Measurements from ENCODE around the gene CHRD.

Gene CHRD

GRCh38 chr3:184439096-184439495, 59.2 kb downstream of the CHRD start:
- H3K27me3 ChIP-seq (ENCODE audit: low read depth, low read length): no peaks in the 10 kb centered on the region
- H3K4me1 ChIP-seq (ENCODE audit: control insufficient read depth in 1 of 2, insufficient read depth in 2 of 2, low read length in 2 of 2): no peaks in the 10 kb centered on the region
- H3K9me3 ChIP-seq (ENCODE audit: control insufficient read depth in 1 of 2, low read length in 2 of 2): no peaks in the 10 kb centered on the region
- no peak overlapping the region for H3K27ac ChIP-seq (ENCODE audit: low read length)
- no peak overlapping the region for H3K4me3 ChIP-seq (ENCODE audit: low read depth in 1 of 2, low read length in 2 of 2)
- no peaks in the 10 kb centered on the region for H3K36me3 ChIP-seq (ENCODE audit: control insufficient read depth in 1 of 2, insufficient read depth in 2 of 2, low read length in 2 of 2)

Measured in muscle layer of duodenum (tissue), 2 donors.